Psoas muscle (tissue), 8 donors: ENCODE data around the gene ATG16L2. TPM values are rescaled to one million over a fixed set of nuclear protein-coding genes. Genes with fewer than 3 reads are reported as not detected.
A peak's percentile ranks its signal among the peaks of the same experiment; 100 is the strongest.

Experiments
- ATAC-seq, 4 donors: fragments of 200-7000 bp; cut with Tn5 transposase; one replicate each; pipeline ENCODE4 v1.9.1; 2020; ENCODE audit warnings: moderate library complexity in 3 of 4, mild to moderate bottlenecking in 2 of 4
- DNase-seq, 2 donors: peaks; one replicate each; pipeline ENCODE4 v3.0.0-alpha.2; 2020
- H3K27ac ChIP-seq: fragments of 200-600 bp; one replicate; pipeline ENCODE4 v1.8.0; 2022
- H3K27me3 ChIP-seq, 3 donors: fragments of 200-600 bp in 1 of 3; one replicate each; pipeline versions ENCODE4 v1.6.1 to v1.8.0; 2013 to 2022; ENCODE audit warnings: low read length in 2 of 3, mild to moderate bottlenecking in 2 of 3, moderate library complexity in 1 of 3; ENCODE audit not compliant: insufficient read depth in 3 of 3
- H3K36me3 ChIP-seq, 2 donors: fragments of 200-600 bp in 1 of 2; one replicate each; pipeline versions ENCODE4 v1.6.1 to v1.8.0; 2013 to 2022; ENCODE audit warnings: low read depth in 1 of 2, mild to moderate bottlenecking in 1 of 2, moderate library complexity in 1 of 2; ENCODE audit not compliant: insufficient read depth in 1 of 2
- H3K4me1 ChIP-seq: fragments of 200-600 bp; one replicate; pipeline ENCODE4 v1.8.0; 2022
- H3K4me3 ChIP-seq: fragments of 200-600 bp; one replicate; pipeline ENCODE4 v1.8.0; 2022; ENCODE audit warnings: mild to moderate bottlenecking
- H3K9me3 ChIP-seq: fragments of 200-600 bp; one replicate; pipeline ENCODE4 v1.8.0; 2022
- CTCF ChIP-seq: fragments of 200-600 bp; IDR thresholded peaks from one replicate; pipeline ENCODE4 v1.8.0; 2022; ENCODE audit warnings: antibody characterized with exemption
- WGBS, 3 donors: extraction: QIAGEN DNeasy Blood & Tissue Kit; methylation state at CpG; one replicate each; pipeline versions ENCODE4 v1.1.6 to v1.1.7; 2013; 5-methylcytosine and 5-hydroxymethylcytosine counted together
- intact Hi-C, 2 donors: fragments of 100-400 bp; cut with DNase I; formaldehyde crosslinking; loops; one replicate each; pipeline versions ENCODE4 v1.11.0 to v1.14.2; 2022
- polyA plus RNA-seq, 3 donors: library from polyadenylated mRNA; stranded (reverse); fragments of 200-250 nt; gene quantifications; one replicate each; pipeline ENCODE4 v1.2.3, GENCODE V29; 2013
- total RNA-seq, 4 donors: library from RNA; stranded (reverse); fragmentation: NEBNext Ultra II Directional in 2 of 4; extraction: Animal tissue kit (Norgen Biotek cat#: 25700) in 2 of 4; gene quantifications; one replicate each; pipeline versions ENCODE4 v1.2.1 to v1.2.4, GENCODE V29; 2021 to 2023
- donor health status: healthy with polysubstance abuse.
- donor health status: DM: no; HTN: no; CAD: no; lungs with moderate emphysema.
- donor health status: Bipolar disorder and iron deficiency.
- donor health status: healthy.
- donor health status: DM: yes; HTN: yes; CAD: no.
- donor health status: DM: no; HTN: no; CAD: no.
- donor health status: DM: no; HTN: no; CAD: no.
- donor health status: DM: yes; HTN: yes; CAD: no.

Gene ATG16L2
- total and polyA plus RNA-seq, 7 donors = 3.9 to 9.6 (median 4.9) TPM

- TF ChIP-seq CTCF = no peak
- no peak overlapping the region for H3K4me3 ChIP-seq
- ATAC-seq = no peak
- WGBS, 3 donors = 89 to 93% (median 92%) methylated on average over 4 of the region's 4 CpGs
- H3K27me3 ChIP-seq = no peaks in the 10 kb centered on the region
- no peaks in the 10 kb centered on the region for H3K4me1 ChIP-seq
- H3K36me3 ChIP-seq = peaks cover 2 to 54% of the 10 kb centered on the region in 2 donors
- H3K9me3 ChIP-seq = no peaks in the 10 kb centered on the region
- H3K27ac ChIP-seq = no peak overlapping the region
- no peak for DNase-seq
- intact Hi-C loops = no loop called here
Measured at GRCh38 chr11:72840780-72841179, 26.6 kb downstream of the ATG16L2 start.

DNA sequence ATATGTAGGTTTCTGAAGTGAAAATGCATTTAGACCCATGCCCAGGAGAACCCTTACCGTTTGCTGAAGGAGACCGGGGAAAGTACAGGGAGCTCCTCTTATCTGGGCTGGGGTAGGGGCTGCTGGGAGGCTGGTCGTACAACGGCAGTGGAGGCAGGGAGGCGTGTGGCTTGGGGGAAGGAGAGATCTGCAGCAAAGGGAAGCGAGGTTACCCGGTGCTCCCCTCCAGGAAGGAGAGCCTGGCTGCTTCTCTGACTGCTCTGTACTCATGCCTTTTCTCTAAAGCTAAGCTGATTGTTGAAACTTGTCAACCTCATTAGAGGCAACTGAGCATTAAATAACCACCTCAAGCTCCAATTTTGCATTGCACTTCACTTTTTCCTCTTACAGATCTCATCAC is 27.2 kb downstream of the ATG16L2 start:
- WGBS, 3 donors = 85 to 89% (median 88%) methylated on average over 7 of the region's 7 CpGs
- no peaks in the 10 kb centered on the region for H3K4me1 ChIP-seq
- DNase-seq = no peak
- H3K27ac ChIP-seq = no peak overlapping the region
- no peak overlapping the region for H3K4me3 ChIP-seq
- no peaks in the 10 kb centered on the region for H3K9me3 ChIP-seq
- no peaks in the 10 kb centered on the region for H3K27me3 ChIP-seq
- ATAC-seq = no peak
- intact Hi-C loops = no loop called here
- peaks cover 2 to 54% of the 10 kb centered on the region in 2 donors for H3K36me3 ChIP-seq
- no peak for TF ChIP-seq CTCF

DNA sequence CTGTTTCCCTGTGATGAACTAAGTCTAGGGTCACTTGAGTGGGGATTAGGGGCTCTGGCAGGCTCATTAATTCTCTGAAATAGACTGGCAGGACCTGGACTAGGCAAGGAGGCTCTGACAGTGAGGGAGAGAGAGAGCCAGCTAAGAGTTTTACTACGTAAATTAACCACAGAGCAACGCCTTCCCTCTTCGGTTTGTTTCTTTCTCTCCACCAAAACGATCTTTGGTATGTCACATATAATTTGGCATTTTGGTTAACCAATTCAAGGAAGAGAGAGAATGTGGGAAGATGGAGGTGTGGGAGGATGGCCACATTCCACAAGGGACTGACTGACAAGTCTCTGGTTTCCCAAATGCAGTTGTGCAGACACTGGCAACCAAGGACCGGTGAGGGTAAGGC is 27.9 kb downstream of the ATG16L2 start:
- Histone ChIP-seq H3K4me3 (no peak overlapping the region), H3K36me3 (peaks cover 2 to 54% of the 10 kb centered on the region in 2 donors), H3K4me1 (no peaks in the 10 kb centered on the region), H3K27me3 (no peaks in the 10 kb centered on the region), H3K9me3 (no peaks in the 10 kb centered on the region), H3K27ac (peak overlapping the region; percentile 21)
- intact Hi-C loops = no loop called here
- no peak for ATAC-seq
- TF ChIP-seq CTCF = no peak
- DNase-seq = no peak
- 72 to 83% (median 79%) methylated on average over 5 of the region's 5 CpGs for WGBS, 3 donors

GRCh38 chr11:72842653-72843330 is 28.6 kb downstream of the ATG16L2 start:
- H3K27ac ChIP-seq = no peak overlapping the region
- no peaks in the 10 kb centered on the region for H3K9me3 ChIP-seq
- H3K36me3 ChIP-seq = peaks cover 2 to 53% of the 10 kb centered on the region in 2 donors

More at GRCh38 chr11:72842653-72843330, 28.6 kb downstream of the ATG16L2 start:
- ATAC-seq (peak in 1 of 4 donors; percentile 43), DNase-seq (no peak)
- intact Hi-C loops = no loop called here
- WGBS, 3 donors = 71 to 80% (median 75%) methylated on average over 14 of the region's 14 CpGs
- no peak overlapping the region for H3K4me3 ChIP-seq
- no peaks in the 10 kb centered on the region for H3K27me3 ChIP-seq
- TF ChIP-seq CTCF = no peak
- H3K4me1 ChIP-seq = no peaks in the 10 kb centered on the region
